Brain microvascular endothelial cell (primary cell): Measurements from ENCODE around the gene PRKG1.
"Not testable (repeated sequence)": the region's sequence is repeated elsewhere in the genome, so short reads cannot be mapped to it uniquely, and the experiment has no call there.

Source experiments
- DNase-seq: peaks from one replicate; pipeline ENCODE4 v3.0.0-alpha.2; 2020
- H3K27ac ChIP-seq: fragments of 250-450 bp; sonication (Bioruptor Pico); 2 replicates; pipeline ENCODE4 v1.5.1; 2020; ENCODE audit warnings: mild to moderate bottlenecking, moderate library complexity
- H3K27me3 ChIP-seq: fragments of 250-450 bp; sonication (Bioruptor Pico); replicated peaks from 2 replicates; pipeline ENCODE4 v1.5.1; 2020; ENCODE audit warnings: mild to moderate bottlenecking
- H3K36me3 ChIP-seq: fragments of 250-450 bp; sonication (Bioruptor Pico); replicated peaks from 2 replicates; pipeline ENCODE4 v1.5.1; 2020; ENCODE audit warnings: mild to moderate bottlenecking
- H3K4me3 ChIP-seq: 2 replicates; pipeline ENCODE4 v1.5.1; 2011; ENCODE audit warnings: low read depth, mild to moderate bottlenecking, control low read depth, low read length, moderate library complexity
- in situ Hi-C: cut with HindIII; loops from 2 replicates; pipeline ENCODE4 v1.10.0; 2017; ENCODE audit warnings: low sequenced_read_pairs, low pct_ligation_motif_present
- TF ChIP-seq, protein P1 (sequence below): IDR thresholded peaks from 2 replicates; pipeline ENCODE4 v1.5.1; 2011; ENCODE audit warnings: low read depth, mild to moderate bottlenecking, moderate library complexity, low read length, control low read depth, inconsistent platforms; ENCODE audit errors: missing control alignments

PRKG1 gene

DNA sequence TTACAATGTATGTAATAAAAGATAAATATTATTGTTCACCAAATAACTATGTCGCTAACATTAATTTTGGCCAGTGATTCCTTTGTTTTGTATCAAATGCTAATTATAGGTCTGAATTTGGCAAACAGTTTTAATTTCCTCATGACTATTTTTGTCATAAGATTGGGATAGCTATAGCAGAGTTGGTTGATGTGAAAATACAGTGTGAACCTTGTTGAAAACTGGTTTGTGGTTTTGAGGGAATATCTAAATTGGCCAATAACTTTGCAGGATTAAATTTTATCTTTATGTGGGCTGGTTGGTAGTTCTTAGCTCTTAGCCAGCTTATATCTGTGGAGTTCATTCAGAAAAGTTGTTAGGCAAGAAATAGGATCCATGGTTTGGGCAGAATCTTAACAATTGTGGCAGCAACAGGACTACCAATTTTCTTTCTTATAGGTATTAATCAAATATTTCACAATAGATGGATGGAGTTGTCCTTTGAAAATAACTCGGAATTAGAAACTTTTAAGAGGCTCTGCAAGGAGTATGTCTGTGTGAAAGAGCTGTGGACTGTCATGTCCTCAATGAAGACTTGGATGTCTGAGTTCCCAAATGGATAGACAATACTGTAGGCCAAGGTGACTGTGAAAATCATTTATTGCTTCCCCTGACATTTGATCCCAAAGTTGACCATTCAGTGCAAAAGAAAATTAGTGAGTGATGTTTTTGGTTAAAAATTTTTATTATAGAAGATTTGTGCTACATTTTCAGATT, 73.5 kb downstream of the PRKG1 start:
- H3K27me3 ChIP-seq = no peaks in the 10 kb centered on the region
- in situ Hi-C loops = no loop called here
- H3K4me3 ChIP-seq = no peak overlapping the region
- no peak overlapping the region for H3K27ac ChIP-seq
- no peak for DNase-seq
- TF ChIP-seq, protein P1, sequence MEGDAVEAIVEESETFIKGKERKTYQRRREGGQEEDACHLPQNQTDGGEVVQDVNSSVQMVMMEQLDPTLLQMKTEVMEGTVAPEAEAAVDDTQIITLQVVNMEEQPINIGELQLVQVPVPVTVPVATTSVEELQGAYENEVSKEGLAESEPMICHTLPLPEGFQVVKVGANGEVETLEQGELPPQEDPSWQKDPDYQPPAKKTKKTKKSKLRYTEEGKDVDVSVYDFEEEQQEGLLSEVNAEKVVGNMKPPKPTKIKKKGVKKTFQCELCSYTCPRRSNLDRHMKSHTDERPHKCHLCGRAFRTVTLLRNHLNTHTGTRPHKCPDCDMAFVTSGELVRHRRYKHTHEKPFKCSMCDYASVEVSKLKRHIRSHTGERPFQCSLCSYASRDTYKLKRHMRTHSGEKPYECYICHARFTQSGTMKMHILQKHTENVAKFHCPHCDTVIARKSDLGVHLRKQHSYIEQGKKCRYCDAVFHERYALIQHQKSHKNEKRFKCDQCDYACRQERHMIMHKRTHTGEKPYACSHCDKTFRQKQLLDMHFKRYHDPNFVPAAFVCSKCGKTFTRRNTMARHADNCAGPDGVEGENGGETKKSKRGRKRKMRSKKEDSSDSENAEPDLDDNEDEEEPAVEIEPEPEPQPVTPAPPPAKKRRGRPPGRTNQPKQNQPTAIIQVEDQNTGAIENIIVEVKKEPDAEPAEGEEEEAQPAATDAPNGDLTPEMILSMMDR = no peak
- no peaks in the 10 kb centered on the region for H3K36me3 ChIP-seq

DNA sequence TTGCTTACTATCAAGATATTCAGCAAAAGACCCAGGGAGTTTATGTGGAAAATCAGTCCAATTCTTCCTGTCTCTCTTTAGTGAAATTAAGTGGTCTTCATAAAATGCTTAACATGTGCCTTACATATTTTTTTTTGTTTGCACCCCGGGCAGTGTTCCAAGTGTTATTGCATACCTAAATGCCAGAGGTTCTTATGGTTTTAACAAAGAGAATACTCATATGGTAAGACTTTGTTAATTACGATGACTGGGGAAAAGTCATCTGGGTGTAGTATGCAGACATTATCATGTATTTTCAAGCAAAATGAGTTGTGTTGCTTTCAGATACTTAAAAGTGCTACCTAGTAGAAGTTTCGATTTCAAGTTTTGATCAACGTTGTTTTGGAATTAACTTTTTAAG, 82.6 kb downstream of the PRKG1 start:
- in situ Hi-C loops = no loop called here
- Histone ChIP-seq H3K27ac (no peak overlapping the region), H3K27me3 (no peaks in the 10 kb centered on the region), H3K36me3 (no peaks in the 10 kb centered on the region), H3K4me3 (no peak overlapping the region)
- TF ChIP-seq, protein P1 = no peak
- DNase-seq = peak; percentile 32

DNA sequence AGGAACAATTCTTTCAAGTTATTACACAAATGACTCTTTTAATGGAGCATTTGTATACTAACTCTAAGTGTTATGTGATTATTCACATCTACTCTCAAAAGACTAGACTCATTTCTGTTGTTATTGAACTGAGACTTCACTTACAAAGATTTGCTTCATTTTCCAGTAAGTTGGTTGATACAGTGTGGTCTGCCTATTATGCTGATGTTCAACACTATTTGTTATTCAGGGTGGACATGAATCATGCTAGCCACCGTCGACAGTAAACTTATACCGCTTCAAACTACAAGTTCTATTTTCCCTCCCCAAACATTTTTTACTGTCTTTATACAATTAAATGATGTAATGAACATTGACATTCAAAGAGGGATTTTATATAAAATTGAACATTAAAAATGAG, 84.5 kb downstream of the PRKG1 start:
- in situ Hi-C loops = no loop called here
- TF ChIP-seq, protein P1 = no peak
- H3K27ac ChIP-seq = no peak overlapping the region
- H3K4me3 ChIP-seq = no peak overlapping the region
- H3K27me3 ChIP-seq = no peaks in the 10 kb centered on the region
- no peak for DNase-seq
- H3K36me3 ChIP-seq = no peaks in the 10 kb centered on the region

DNA sequence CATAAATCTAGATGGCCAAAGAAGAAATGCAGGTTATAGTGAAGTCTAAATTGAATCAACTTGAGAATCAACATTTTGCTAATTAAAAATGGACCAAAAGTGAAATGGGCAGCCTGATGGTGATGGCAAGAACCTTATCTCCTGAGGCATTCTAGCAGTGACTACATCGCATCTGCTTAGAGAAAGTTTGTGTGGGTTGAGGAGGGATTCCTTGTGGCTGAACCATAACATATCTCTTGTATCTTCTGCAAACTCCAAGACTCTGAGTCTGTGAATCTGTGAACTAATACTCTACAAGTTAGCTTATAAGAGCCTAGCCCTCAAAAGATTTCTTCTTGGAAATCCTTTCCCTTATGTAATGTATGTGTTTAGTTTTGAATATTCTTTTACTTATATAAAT, 85.6 kb downstream of the PRKG1 start:
- TF ChIP-seq, protein P1 = no peak
- Histone ChIP-seq H3K27ac (no peak overlapping the region), H3K27me3 (no peaks in the 10 kb centered on the region), H3K36me3 (no peaks in the 10 kb centered on the region), H3K4me3 (no peak overlapping the region)
- in situ Hi-C loops = no loop called here
- peak; percentile 53 for DNase-seq

DNA sequence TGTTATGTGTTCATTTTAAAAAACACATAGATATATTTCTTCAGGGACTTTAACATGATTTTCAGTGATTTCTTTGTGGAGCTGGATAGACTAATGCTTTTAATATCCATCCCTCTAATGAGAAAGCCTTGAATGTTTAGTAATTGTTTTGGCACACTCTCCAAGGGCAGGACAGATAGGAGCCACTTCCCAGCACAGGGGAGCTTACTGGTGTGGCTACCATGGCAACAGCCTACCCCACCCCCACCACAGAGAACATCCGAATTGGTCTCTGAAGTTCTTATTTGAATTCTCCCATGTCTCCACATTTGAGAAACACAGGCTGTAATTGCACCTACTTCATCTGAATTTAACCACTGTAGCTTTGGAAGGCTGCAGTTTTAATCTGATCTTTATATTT, 87.7 kb downstream of the PRKG1 start:
- Histone ChIP-seq H3K36me3 (no peaks in the 10 kb centered on the region), H3K27ac (no peak overlapping the region), H3K4me3 (no peak overlapping the region), H3K27me3 (no peaks in the 10 kb centered on the region)
- in situ Hi-C loops = no loop called here
- no peak for DNase-seq
- TF ChIP-seq, protein P1 = no peak

DNA sequence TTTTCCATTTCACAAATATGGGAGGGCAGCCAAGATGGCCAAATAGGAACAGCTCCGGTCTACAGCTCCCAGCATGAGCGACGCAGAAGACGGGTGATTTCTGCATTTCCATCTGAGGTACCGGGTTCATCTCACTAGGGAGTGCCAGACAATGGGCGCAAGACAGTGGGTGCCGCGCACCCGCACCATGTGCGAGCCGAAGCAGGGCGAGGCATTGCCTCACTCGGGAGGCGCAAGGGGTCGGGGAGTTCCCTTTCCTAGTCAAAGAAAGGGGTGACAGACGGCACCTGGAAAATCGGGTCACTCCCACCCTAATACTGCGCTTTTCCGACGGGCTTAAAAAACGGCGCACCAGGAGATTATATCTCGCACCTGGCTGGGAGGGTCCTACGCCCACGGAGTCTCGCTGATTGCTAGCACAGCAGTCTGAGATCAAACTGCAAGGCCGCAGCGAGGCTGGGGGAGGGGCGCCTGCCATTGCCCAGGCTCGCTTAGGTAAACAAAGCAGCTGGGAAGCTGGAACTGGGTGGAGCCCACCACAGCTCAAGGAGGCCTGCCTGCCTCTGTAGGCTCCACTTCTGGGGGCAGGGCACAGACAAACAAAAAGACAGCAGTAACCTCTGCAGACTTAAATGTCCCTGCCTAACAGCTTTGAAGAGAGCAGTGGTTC, 89.2 kb downstream of the PRKG1 start:
- in situ Hi-C loops, H3K4me3 ChIP-seq, H3K36me3 ChIP-seq, DNase-seq, H3K27ac ChIP-seq, H3K27me3 ChIP-seq: not testable (repeated sequence)
